Prostate gland (tissue), 2 donors: ENCODE measurements around the gene ZRANB3. TPM values are rescaled to one million over a fixed set of nuclear protein-coding genes. Genes with fewer than 3 reads are reported as not detected.

ENCODE experiments used
- DNase-seq: peaks from one replicate; pipeline ENCODE4 v3.0.0-alpha.2; 2019; ENCODE audit warnings: low spot score
- H3K27ac ChIP-seq, 2 donors: fragments of 200-600 bp; sonication (generic); 2 replicates each; pipeline ENCODE4 v1.5.1; 2017 to 2019
- H3K27me3 ChIP-seq: fragments of 200-600 bp; sonication (generic); replicated peaks from 2 replicates; pipeline ENCODE4 v1.5.1; 2019; ENCODE audit not compliant: insufficient read depth
- H3K36me3 ChIP-seq, 2 donors: fragments of 200-600 bp; sonication (generic); 1 replicate in 1 of 2; 2 replicates in 1 of 2; pipeline versions ENCODE4 v1.5.1 to v1.8.1; 2017 to 2019
- H3K4me1 ChIP-seq: fragments of 200-600 bp; sonication (generic); replicated peaks from 2 replicates; pipeline ENCODE4 v1.5.1; 2019
- H3K4me3 ChIP-seq, 2 donors: fragments of 200-600 bp; sonication (generic); 2 replicates each; pipeline ENCODE4 v1.5.1; 2017 to 2019
- H3K9me3 ChIP-seq: fragments of 200-600 bp; sonication (generic); 2 replicates; pipeline ENCODE4 v1.5.1; 2017
- POLR2A ChIP-seq: fragments of 450-650 bp; IDR thresholded peaks from one replicate; pipeline ENCODE4 v1.6.1; 2016; ENCODE audit warnings: antibody characterized with exemption, mild to moderate bottlenecking
- POLR2AphosphoS5 ChIP-seq: sonication (generic); formaldehyde crosslinking; IDR thresholded peaks from one replicate; pipeline ENCODE4 v1.6.1; 2017; ENCODE audit warnings: antibody characterized with exemption
- WGBS: methylation state at CpG from one replicate; pipeline ENCODE4 v1.1.5; 2018; 5-methylcytosine and 5-hydroxymethylcytosine counted together
- intact Hi-C: fragments of 100-400 bp; cut with DNase I; formaldehyde crosslinking; loops from one replicate; pipeline ENCODE4 v1.14.2; 2022
- total RNA-seq, 2 donors: library from RNA; depleted of rRNA; stranded (reverse); fragments of >200 nt; gene quantifications; one replicate each; pipeline ENCODE4 v1.1.0, GENCODE V29; 2016
- TF ChIP-seq, protein P1 (sequence below), 4 experiments: fragments of 200-600 bp in 2 of 4; fragments of 450-650 bp in 2 of 4; sonication (generic) in 2 of 4; IDR thresholded peaks; 1 replicate in 3 of 4; 2 replicates in 1 of 4; pipeline ENCODE4 v1.5.1; 2016 to 2019; ENCODE audit warnings: antibody characterized with exemption in 4 of 4, mild to moderate bottlenecking in 2 of 4, moderate library complexity in 2 of 4

Gene ZRANB3
- total RNA-seq, 2 donors from 2014 or later = 5.1 to 11.1 TPM

DNA sequence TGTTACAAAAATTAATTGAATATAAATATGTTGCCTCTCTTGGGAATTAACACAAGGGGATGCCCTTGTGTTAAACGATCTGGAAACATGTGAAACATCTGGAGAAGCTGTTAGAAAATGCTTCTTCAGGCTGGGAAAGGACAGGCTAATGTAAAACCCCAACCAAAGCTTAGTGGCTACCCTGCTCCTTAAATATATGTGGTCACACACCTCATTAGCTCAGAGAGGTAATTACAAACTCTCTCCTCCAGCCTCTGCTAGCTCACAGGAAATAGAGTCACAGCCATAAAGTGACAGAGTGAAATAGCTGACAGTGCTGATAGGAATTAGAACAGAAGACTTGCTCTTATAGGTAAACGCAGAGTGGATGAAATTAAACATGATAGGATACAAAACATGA is 323.0 kb downstream of the ZRANB3 start:
- WGBS = 51% methylated on average over 2 of the region's 2 CpGs
- Histone ChIP-seq H3K4me3 (no peak overlapping the region), H3K9me3 (no peaks in the 10 kb centered on the region), H3K27ac (no peak overlapping the region), H3K36me3 (no peaks in the 10 kb centered on the region), H3K4me1 (no peaks in the 10 kb centered on the region), H3K27me3 (no peaks in the 10 kb centered on the region)
- DNase-seq = no peak
- intact Hi-C loops = no loop called here
- TF ChIP-seq, protein P1, sequence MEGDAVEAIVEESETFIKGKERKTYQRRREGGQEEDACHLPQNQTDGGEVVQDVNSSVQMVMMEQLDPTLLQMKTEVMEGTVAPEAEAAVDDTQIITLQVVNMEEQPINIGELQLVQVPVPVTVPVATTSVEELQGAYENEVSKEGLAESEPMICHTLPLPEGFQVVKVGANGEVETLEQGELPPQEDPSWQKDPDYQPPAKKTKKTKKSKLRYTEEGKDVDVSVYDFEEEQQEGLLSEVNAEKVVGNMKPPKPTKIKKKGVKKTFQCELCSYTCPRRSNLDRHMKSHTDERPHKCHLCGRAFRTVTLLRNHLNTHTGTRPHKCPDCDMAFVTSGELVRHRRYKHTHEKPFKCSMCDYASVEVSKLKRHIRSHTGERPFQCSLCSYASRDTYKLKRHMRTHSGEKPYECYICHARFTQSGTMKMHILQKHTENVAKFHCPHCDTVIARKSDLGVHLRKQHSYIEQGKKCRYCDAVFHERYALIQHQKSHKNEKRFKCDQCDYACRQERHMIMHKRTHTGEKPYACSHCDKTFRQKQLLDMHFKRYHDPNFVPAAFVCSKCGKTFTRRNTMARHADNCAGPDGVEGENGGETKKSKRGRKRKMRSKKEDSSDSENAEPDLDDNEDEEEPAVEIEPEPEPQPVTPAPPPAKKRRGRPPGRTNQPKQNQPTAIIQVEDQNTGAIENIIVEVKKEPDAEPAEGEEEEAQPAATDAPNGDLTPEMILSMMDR (IDR thresholded peaks at IDR 0.05) = no peak
- no peak for TF ChIP-seq POLR2A
- TF ChIP-seq POLR2AphosphoS5 = no peak

DNA sequence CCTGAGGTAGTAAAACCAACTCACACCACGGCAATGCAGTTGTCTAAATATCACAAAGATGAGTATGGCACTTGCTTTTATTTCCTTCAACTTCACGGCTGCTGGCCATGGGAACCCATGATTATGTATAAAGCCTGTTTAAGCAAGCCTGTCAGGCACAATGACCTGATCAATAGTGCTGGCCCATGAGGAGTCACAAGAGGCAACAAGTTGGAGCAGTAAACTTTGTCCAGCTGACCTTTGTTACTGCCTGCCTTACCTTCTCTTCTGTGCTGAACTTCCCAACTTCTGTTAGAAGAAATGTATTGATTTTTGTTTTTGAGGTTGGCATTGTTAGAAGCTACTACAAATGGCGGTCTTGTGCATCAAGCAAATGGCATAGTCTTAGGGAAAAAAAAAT is 327.1 kb downstream of the ZRANB3 start:
- no peak overlapping the region for H3K27ac ChIP-seq
- H3K4me3 ChIP-seq = no peak overlapping the region
- DNase-seq = no peak
- intact Hi-C loops = no loop called here
- H3K27me3 ChIP-seq = no peaks in the 10 kb centered on the region
- TF ChIP-seq POLR2A = no peak
- TF ChIP-seq, protein P1 (IDR thresholded peaks at IDR 0.05) = no peak
- no peak for TF ChIP-seq POLR2AphosphoS5
- 88% methylated on average over 3 of the region's 3 CpGs for WGBS
- no peaks in the 10 kb centered on the region for H3K4me1 ChIP-seq
- no peaks in the 10 kb centered on the region for H3K9me3 ChIP-seq
- H3K36me3 ChIP-seq = no peaks in the 10 kb centered on the region

DNA sequence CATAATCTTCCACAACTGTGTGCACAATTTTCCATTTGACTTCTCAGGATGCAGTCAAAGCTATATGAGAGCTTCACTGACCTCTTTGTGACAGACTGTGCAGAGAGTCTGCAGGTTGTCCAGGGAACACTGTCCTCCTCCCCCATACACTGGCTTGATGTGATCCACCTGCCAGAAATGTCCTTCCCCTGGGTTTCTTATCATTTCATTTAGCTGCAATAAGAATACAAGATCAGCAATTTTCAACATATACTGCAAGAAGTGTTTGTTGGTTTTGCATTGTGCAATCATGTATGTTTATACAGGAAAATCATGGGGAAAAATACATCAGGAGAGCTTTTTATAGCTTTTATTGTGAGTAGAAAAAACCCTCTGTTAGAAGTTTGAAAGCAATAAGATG is 328.3 kb downstream of the ZRANB3 start:
- DNase-seq = no peak
- H3K4me3 ChIP-seq = no peak overlapping the region
- intact Hi-C loops = no loop called here
- H3K27ac ChIP-seq = no peak overlapping the region
- no peaks in the 10 kb centered on the region for H3K4me1 ChIP-seq
- no peaks in the 10 kb centered on the region for H3K36me3 ChIP-seq
- no peaks in the 10 kb centered on the region for H3K27me3 ChIP-seq
- no peaks in the 10 kb centered on the region for H3K9me3 ChIP-seq
- TF ChIP-seq POLR2A = no peak

DNA sequence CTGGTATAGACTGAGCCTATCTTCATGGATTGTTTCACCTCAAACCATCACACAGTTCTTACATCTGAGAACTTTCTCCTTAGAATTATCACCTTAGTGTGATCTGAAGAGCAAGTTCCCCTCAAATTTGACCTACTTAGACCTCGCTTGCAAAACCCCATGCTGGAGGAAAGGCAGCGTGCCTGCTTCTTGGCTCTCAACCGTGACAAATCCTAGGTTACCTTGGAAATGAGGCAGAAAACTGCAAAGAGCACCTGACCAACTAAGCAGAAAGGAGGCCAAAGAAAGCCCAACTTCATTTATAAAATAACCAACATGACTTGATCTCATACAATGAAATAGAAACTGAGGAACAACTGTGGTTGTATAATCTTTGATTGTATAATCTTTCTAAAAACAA is 332.5 kb downstream of the ZRANB3 start:
- intact Hi-C loops = no loop called here

DNA sequence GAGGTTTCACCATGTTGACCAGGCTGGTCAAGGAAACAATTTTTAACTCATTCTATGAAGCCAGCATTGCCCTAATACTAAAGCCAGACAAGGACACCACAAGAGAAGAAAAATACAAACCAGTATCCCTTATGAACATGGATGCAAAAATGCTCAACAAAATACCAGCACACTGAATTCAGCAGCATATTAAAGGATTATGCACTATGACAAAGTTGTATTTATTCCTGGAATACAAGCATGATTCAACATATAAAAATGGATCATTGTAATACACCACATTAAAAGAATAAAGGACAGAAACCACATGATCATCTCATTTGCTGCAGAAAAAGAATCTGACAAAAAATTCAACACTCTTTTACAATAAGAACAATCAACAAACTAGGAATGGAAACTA is 340.2 kb downstream of the ZRANB3 start:
- no peaks in the 10 kb centered on the region for H3K27me3 ChIP-seq
- no peaks in the 10 kb centered on the region for H3K9me3 ChIP-seq
- no peaks in the 10 kb centered on the region for H3K36me3 ChIP-seq
- H3K4me1 ChIP-seq = no peaks in the 10 kb centered on the region
- H3K27ac ChIP-seq = no peak overlapping the region
- no peak for DNase-seq
- no peak for TF ChIP-seq POLR2AphosphoS5
- no peak for TF ChIP-seq POLR2A
- TF ChIP-seq, protein P1 (IDR thresholded peaks at IDR 0.05) = no peak
- intact Hi-C loops = no loop called here
- H3K4me3 ChIP-seq = no peak overlapping the region

More for the DNA sequence above, 332.5 kb downstream of the ZRANB3 start:
- WGBS = 81% methylated on average over 3 of the region's 3 CpGs
- no peak for TF ChIP-seq POLR2AphosphoS5
- TF ChIP-seq, protein P1 (IDR thresholded peaks at IDR 0.05) = no peak
- no peaks in the 10 kb centered on the region for H3K9me3 ChIP-seq
- H3K27me3 ChIP-seq = no peaks in the 10 kb centered on the region
- no peaks in the 10 kb centered on the region for H3K4me1 ChIP-seq
- no peak overlapping the region for H3K4me3 ChIP-seq
- H3K36me3 ChIP-seq = no peaks in the 10 kb centered on the region
- no peak for DNase-seq
- H3K27ac ChIP-seq = no peak overlapping the region

DNA sequence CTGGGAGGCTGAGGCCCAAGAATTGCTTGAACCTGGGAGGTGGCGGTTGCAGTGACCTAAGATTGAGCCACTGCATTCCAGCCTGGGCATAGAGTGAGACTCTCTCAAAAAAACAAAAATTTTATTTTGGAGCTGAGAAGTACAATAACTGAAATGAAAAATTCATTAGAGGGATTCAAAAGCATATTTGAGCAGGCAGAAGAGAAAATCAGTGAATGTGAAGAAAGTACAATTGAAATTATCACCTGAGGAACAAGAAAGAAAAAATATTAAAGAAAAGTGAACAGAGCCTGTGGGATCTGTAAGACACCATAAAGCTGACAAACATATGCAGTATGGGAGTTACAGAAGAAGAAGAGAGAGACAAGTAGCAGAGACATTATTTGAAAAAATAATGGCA is 341.9 kb downstream of the ZRANB3 start:
- TF ChIP-seq POLR2AphosphoS5 (no peak), POLR2A (no peak)
- TF ChIP-seq, protein P1 (IDR thresholded peaks at IDR 0.05) = no peak
- WGBS = 97% methylated on average over 1 of the region's 1 CpG
- Histone ChIP-seq H3K4me3 (no peak overlapping the region), H3K27ac (no peak overlapping the region), H3K9me3 (no peaks in the 10 kb centered on the region), H3K4me1 (no peaks in the 10 kb centered on the region), H3K27me3 (no peaks in the 10 kb centered on the region), H3K36me3 (no peaks in the 10 kb centered on the region)
- intact Hi-C loops = no loop called here
- no peak for DNase-seq
